HepG2 (cell line): ENCODE results near the gene SPON2. TPM values are rescaled to one million over a fixed set of nuclear protein-coding genes. Genes with fewer than 3 reads are reported as not detected.

Experiments
- FOXC1 ChIP-seq: sonication (generic); formaldehyde crosslinking; IDR thresholded peaks from 2 replicates; pipeline ENCODE4 v1.8.0; 2022; ENCODE audit warnings: mild to moderate bottlenecking, missing genetic modification reagents, borderline replicate concordance
- KDM3A ChIP-seq: IDR thresholded peaks from 2 replicates; pipeline ENCODE4 v1.6.1; 2018; ENCODE audit warnings: low read depth, missing compliant biosample characterization
- MXI1 ChIP-seq: IDR thresholded peaks from 3 replicates; pipeline ENCODE4 v1.6.1; 2012; ENCODE audit warnings: low read depth, low read length, inconsistent platforms, borderline replicate concordance
- MYNN ChIP-seq: sonication (generic); formaldehyde crosslinking; IDR thresholded peaks from 2 replicates; pipeline ENCODE4 v1.4.0; 2020; ENCODE audit warnings: mild to moderate bottlenecking, low read depth, missing genetic modification reagents
- SNAI1 ChIP-seq: sonication (generic); formaldehyde crosslinking; IDR thresholded peaks from 2 replicates; pipeline ENCODE4 v1.5.0; 2020; ENCODE audit warnings: mild to moderate bottlenecking, missing genetic modification reagents, borderline replicate concordance
- ZNF3 ChIP-seq: IDR thresholded peaks from 2 replicates; pipeline ENCODE4 v1.7.0; 2017; ENCODE audit warnings: inconsistent platforms
- ZNF776 ChIP-seq: sonication (generic); formaldehyde crosslinking; IDR thresholded peaks from 2 replicates; pipeline ENCODE4 v1.4.0; 2020; ENCODE audit warnings: mild to moderate bottlenecking, missing genetic modification reagents
- ZSCAN20 ChIP-seq: sonication (generic); formaldehyde crosslinking; IDR thresholded peaks from 2 replicates; pipeline ENCODE4 v1.4.0; 2020; ENCODE audit warnings: missing genetic modification reagents, mild to moderate bottlenecking, borderline replicate concordance
- polyA plus RNA-seq, 8 experiments: library from polyadenylated mRNA; depleted of rRNA in 3 of 8; stranded (reverse) in 7 of 8; unstranded in 1 of 8; fragments of >200 nt; fragmentation: Illumina TruSeq in 4 of 8; extraction: Trizol in 4 of 8; gene quantifications; 2 replicates each; pipeline versions ENCODE4 v1.2.1 to v1.2.3, GENCODE V29; 2011 to 2016; ENCODE audit warnings: low read depth in 4 of 8, missing spikeins in 1 of 8, mixed read lengths in 1 of 8; ENCODE audit not compliant: insufficient read depth in 1 of 8
- total RNA-seq, 5 experiments: library from RNA; depleted of rRNA; stranded (reverse); fragments of >200 nt; fragmentation: Illumina TruSeq; extraction: Trizol; gene quantifications; 2 replicates each; pipeline ENCODE4 v1.2.3, GENCODE V29; 2016; ENCODE audit warnings: low read depth in 1 of 5
- TF ChIP-seq, protein P1 (sequence below): sonication (generic); formaldehyde crosslinking; IDR thresholded peaks from 2 replicates; pipeline ENCODE4 v1.4.0; 2020; ENCODE audit warnings: missing genetic modification reagents
- TF ChIP-seq, protein P2 (sequence below): sonication (generic); formaldehyde crosslinking; IDR thresholded peaks from 2 replicates; pipeline ENCODE4 v1.9.0; 2021; ENCODE audit warnings: mild to moderate bottlenecking, missing genetic modification reagents
- TF ChIP-seq, protein P3 (sequence below): sonication (generic); formaldehyde crosslinking; IDR thresholded peaks from one replicate; pipeline ENCODE4 v1.5.1; 2020; ENCODE audit warnings: mild to moderate bottlenecking, missing genetic modification reagents; ENCODE audit errors: not compliant biosample characterization

The SPON2 gene
- total and polyA plus RNA-seq, 2 of the 13 experiments (the other 11 are each of a cell fraction or from before 2014, with no cell fraction given) = 17.4 to 55.2 TPM

DNA sequence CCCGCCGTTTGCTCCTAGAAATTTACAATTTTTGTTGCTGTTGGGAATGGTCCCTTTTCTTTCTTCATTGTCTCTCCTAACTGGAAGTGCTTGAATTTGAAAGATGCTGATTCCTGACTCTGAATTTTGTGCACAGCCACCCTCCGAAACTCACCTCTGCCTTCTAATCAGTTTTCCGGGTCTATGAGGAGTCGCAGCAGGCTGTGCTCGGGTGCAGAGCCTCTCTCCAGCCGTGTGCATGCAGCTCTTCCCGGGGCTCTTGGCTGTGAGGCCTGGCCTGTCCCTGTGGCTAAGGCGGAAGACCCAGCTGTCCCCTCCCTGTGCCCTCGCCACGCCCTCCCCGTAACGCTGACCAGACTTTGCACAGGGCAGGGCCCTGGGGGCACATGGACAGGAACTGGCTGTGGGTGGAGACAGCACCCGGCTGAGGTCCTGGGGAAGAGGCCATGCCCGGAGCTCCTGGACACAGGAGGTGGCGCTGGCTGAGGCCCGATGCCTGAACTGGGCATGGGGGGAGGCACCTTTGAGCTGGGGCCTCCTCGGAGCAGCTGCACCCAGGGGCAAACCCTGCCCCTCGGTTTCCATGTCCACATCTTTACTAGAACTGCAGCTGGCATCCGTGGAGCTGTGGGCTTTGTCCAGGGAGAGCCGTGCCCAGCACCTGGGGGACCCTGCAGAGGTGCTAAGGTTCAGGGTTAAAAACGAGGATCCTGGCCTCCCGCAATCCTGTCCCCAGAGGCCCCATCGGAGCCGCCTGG, 32.6 kb upstream of the SPON2 start (continued):
- TF ChIP-seq, protein P1, sequence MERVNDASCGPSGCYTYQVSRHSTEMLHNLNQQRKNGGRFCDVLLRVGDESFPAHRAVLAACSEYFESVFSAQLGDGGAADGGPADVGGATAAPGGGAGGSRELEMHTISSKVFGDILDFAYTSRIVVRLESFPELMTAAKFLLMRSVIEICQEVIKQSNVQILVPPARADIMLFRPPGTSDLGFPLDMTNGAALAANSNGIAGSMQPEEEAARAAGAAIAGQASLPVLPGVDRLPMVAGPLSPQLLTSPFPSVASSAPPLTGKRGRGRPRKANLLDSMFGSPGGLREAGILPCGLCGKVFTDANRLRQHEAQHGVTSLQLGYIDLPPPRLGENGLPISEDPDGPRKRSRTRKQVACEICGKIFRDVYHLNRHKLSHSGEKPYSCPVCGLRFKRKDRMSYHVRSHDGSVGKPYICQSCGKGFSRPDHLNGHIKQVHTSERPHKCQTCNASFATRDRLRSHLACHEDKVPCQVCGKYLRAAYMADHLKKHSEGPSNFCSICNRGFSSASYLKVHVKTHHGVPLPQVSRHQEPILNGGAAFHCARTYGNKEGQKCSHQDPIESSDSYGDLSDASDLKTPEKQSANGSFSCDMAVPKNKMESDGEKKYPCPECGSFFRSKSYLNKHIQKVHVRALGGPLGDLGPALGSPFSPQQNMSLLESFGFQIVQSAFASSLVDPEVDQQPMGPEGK (CRISPR knock-in tag) = peak; percentile 97
- peak; percentile 92; the same call in 2 of the 3 replicates for TF ChIP-seq MXI1
- TF ChIP-seq FOXC1 (CRISPR knock-in tag) = peak; percentile 95
- TF ChIP-seq, protein P2, sequence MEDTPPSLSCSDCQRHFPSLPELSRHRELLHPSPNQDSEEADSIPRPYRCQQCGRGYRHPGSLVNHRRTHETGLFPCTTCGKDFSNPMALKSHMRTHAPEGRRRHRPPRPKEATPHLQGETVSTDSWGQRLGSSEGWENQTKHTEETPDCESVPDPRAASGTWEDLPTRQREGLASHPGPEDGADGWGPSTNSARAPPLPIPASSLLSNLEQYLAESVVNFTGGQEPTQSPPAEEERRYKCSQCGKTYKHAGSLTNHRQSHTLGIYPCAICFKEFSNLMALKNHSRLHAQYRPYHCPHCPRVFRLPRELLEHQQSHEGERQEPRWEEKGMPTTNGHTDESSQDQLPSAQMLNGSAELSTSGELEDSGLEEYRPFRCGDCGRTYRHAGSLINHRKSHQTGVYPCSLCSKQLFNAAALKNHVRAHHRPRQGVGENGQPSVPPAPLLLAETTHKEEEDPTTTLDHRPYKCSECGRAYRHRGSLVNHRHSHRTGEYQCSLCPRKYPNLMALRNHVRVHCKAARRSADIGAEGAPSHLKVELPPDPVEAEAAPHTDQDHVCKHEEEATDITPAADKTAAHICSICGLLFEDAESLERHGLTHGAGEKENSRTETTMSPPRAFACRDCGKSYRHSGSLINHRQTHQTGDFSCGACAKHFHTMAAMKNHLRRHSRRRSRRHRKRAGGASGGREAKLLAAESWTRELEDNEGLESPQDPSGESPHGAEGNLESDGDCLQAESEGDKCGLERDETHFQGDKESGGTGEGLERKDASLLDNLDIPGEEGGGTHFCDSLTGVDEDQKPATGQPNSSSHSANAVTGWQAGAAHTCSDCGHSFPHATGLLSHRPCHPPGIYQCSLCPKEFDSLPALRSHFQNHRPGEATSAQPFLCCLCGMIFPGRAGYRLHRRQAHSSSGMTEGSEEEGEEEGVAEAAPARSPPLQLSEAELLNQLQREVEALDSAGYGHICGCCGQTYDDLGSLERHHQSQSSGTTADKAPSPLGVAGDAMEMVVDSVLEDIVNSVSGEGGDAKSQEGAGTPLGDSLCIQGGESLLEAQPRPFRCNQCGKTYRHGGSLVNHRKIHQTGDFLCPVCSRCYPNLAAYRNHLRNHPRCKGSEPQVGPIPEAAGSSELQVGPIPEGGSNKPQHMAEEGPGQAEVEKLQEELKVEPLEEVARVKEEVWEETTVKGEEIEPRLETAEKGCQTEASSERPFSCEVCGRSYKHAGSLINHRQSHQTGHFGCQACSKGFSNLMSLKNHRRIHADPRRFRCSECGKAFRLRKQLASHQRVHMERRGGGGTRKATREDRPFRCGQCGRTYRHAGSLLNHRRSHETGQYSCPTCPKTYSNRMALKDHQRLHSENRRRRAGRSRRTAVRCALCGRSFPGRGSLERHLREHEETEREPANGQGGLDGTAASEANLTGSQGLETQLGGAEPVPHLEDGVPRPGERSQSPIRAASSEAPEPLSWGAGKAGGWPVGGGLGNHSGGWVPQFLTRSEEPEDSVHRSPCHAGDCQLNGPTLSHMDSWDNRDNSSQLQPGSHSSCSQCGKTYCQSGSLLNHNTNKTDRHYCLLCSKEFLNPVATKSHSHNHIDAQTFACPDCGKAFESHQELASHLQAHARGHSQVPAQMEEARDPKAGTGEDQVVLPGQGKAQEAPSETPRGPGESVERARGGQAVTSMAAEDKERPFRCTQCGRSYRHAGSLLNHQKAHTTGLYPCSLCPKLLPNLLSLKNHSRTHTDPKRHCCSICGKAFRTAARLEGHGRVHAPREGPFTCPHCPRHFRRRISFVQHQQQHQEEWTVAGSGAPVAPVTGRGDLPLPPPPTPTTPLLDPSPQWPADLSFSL (CRISPR knock-in tag) = no peak; the same call in 1 of the 2 replicates
- TF ChIP-seq SNAI1 (CRISPR knock-in tag) = peak; percentile 82; the same call in 1 of the 2 replicates
- TF ChIP-seq MYNN (CRISPR knock-in tag) = 0 out of 2 replicates have a peak, but pooled peaks have one; percentile 29
- TF ChIP-seq ZNF776 (CRISPR knock-in tag) = peak; percentile 72; the same call in 1 of the 2 replicates
- TF ChIP-seq, protein P3, sequence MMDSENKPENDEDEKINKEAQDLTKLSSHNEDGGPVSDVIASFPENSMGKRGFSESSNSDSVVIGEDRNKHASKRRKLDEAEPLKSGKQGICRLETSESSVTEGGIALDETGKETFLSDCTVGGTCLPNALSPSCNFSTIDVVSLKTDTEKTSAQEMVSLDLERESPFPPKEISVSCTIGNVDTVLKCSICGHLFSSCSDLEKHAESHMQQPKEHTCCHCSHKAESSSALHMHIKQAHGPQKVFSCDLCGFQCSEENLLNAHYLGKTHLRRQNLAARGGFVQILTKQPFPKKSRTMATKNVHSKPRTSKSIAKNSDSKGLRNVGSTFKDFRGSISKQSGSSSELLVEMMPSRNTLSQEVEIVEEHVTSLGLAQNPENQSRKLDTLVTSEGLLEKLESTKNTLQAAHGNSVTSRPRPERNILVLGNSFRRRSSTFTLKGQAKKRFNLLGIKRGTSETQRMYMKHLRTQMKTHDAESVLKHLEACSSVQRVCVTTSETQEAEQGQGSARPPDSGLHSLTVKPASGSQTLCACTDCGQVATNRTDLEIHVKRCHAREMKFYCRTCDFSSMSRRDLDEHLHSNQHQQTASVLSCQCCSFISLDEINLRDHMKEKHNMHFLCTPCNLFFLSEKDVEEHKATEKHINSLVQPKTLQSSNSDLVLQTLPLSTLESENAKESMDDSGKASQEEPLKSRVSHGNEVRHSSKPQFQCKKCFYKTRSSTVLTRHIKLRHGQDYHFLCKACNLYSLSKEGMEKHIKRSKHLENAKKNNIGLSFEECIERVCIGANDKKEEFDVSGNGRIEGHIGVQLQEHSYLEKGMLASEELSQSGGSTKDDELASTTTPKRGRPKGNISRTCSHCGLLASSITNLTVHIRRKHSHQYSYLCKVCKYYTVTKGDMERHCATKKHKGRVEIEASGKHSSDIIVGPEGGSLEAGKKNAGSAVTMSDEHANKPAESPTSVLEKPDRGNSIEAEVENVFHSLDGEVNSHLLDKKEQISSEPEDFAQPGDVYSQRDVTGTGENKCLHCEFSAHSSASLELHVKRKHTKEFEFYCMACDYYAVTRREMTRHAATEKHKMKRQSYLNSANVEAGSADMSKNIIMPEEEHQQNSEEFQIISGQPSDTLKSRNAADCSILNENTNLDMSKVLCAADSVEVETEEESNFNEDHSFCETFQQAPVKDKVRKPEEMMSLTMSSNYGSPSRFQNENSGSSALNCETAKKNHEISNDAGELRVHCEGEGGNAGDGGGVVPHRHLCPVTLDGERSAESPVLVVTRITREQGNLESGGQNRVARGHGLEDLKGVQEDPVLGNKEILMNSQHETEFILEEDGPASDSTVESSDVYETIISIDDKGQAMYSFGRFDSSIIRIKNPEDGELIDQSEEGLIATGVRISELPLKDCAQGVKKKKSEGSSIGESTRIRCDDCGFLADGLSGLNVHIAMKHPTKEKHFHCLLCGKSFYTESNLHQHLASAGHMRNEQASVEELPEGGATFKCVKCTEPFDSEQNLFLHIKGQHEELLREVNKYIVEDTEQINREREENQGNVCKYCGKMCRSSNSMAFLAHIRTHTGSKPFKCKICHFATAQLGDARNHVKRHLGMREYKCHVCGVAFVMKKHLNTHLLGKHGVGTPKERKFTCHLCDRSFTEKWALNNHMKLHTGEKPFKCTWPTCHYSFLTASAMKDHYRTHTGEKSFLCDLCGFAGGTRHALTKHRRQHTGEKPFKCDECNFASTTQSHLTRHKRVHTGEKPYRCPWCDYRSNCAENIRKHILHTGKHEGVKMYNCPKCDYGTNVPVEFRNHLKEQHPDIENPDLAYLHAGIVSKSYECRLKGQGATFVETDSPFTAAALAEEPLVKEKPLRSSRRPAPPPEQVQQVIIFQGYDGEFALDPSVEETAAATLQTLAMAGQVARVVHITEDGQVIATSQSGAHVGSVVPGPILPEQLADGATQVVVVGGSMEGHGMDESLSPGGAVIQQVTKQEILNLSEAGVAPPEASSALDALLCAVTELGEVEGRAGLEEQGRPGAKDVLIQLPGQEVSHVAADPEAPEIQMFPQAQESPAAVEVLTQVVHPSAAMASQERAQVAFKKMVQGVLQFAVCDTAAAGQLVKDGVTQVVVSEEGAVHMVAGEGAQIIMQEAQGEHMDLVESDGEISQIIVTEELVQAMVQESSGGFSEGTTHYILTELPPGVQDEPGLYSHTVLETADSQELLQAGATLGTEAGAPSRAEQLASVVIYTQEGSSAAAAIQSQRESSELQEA (CRISPR knock-in tag) = peak; percentile 72
- 0 out of 2 replicates have a peak, but pooled peaks have one; percentile 68 for TF ChIP-seq KDM3A (CRISPR knock-in tag)
- TF ChIP-seq ZNF3 (CRISPR knock-in tag) = no peak
- no peak for TF ChIP-seq ZSCAN20 (CRISPR knock-in tag)
